GM19099 (cell line): ENCODE data around the gene CLK3.

Experiments used
- POLR2A ChIP-seq: IDR thresholded peaks from 3 replicates; pipeline ENCODE4 v1.6.1; 2011; ENCODE audit warnings: low read depth; ENCODE audit not compliant: insufficient read length; ENCODE audit errors: extremely low read depth

CLK3 gene

GRCh38 chr15:74646480-74646879 lies 30.8 kb downstream of the CLK3 start:
- no peak for TF ChIP-seq POLR2A

GRCh38 chr15:74648051-74648842 lies 32.6 kb downstream of the CLK3 start:
- TF ChIP-seq POLR2A = no peak

- TF ChIP-seq POLR2A = no peak
Measured at GRCh38 chr15:74651242-74651741, 35.7 kb downstream of the CLK3 start.

GRCh38 chr15:74653426-74654102 lies 37.9 kb downstream of the CLK3 start:
- no peak for TF ChIP-seq POLR2A

- no peak for TF ChIP-seq POLR2A
Measured at GRCh38 chr15:74655424-74655823, 39.8 kb downstream of the CLK3 start.

- TF ChIP-seq POLR2A = no peak
Measured at GRCh38 chr15:74656935-74657535, 41.4 kb downstream of the CLK3 start.

GRCh38 chr15:74657846-74658245 lies 42.2 kb downstream of the CLK3 start:
- TF ChIP-seq POLR2A = no peak

GRCh38 chr15:74662064-74662860 lies 46.6 kb downstream of the CLK3 start:
- TF ChIP-seq POLR2A = no peak

- TF ChIP-seq POLR2A = no peak
Measured at GRCh38 chr15:74663303-74664027, 47.8 kb downstream of the CLK3 start.

GRCh38 chr15:74664028-74664616 lies 48.5 kb downstream of the CLK3 start:
- no peak for TF ChIP-seq POLR2A

GRCh38 chr15:74664670-74665069 lies 49.0 kb downstream of the CLK3 start:
- no peak for TF ChIP-seq POLR2A

- no peak for TF ChIP-seq POLR2A
Measured at GRCh38 chr15:74667975-74668374, 52.3 kb downstream of the CLK3 start.

- no peak for TF ChIP-seq POLR2A
Measured at GRCh38 chr15:74669627-74670026, 54.0 kb downstream of the CLK3 start.

GRCh38 chr15:74674161-74674560 lies 58.5 kb downstream of the CLK3 start:
- TF ChIP-seq POLR2A = no peak
